Uterus (tissue), 2 donors: ENCODE measurements around the gene ZDHHC12.

Source experiments
- CTCF ChIP-seq, 4 experiments: fragments of 200-600 bp in 2 of 4; fragments of 450-650 bp in 2 of 4; sonication (generic) in 2 of 4; IDR thresholded peaks; one replicate each; pipeline ENCODE4 v1.5.1; 2016 to 2019; ENCODE audit warnings: antibody characterized with exemption in 4 of 4, mild to moderate bottlenecking in 2 of 4, moderate library complexity in 1 of 4
- POLR2A ChIP-seq, 2 donors: fragments of 450-650 bp; IDR thresholded peaks; one replicate each; pipeline ENCODE4 v1.6.1; 2016; ENCODE audit warnings: antibody characterized with exemption in 2 of 2, mild to moderate bottlenecking in 1 of 2, moderate library complexity in 1 of 2

- no peak for TF ChIP-seq CTCF (IDR thresholded peaks at IDR 0.05)
- no peak for TF ChIP-seq POLR2A (IDR thresholded peaks at IDR 0.05)
Observed at GRCh38 chr9:128719919-128720605, 3.9 kb downstream of the ZDHHC12 start.
